GM18519 (cell line): ENCODE results near the gene METTL6.
"Not testable (repeated sequence)": the region's sequence is repeated elsewhere in the genome, so short reads cannot be mapped to it uniquely, and the experiment has no call there.

Experiments
- ATAC-seq: cut with Tn5 transposase; IDR thresholded peaks from one replicate; pipeline ENCODE4 v1.9.1; 2021; ENCODE audit warnings: mild to moderate bottlenecking, moderate library complexity; ENCODE audit not compliant: unreplicated experiment, low FRiP score

The METTL6 gene

GRCh38 chr3:15405448-15406050 lies 21.8 kb downstream of the METTL6 start:
- no peak for ATAC-seq

GRCh38 chr3:15404767-15405166 lies 22.6 kb downstream of the METTL6 start:
- no peak for ATAC-seq

- ATAC-seq, result no peak
Measured at GRCh38 chr3:15403965-15404364, 23.4 kb downstream of the METTL6 start.

- ATAC-seq, result no peak
Measured at GRCh38 chr3:15403495-15403894, 23.8 kb downstream of the METTL6 start.

- no peak for ATAC-seq
Measured at GRCh38 chr3:15401936-15402335, 25.4 kb downstream of the METTL6 start.

- no peak for ATAC-seq
Measured at GRCh38 chr3:15399970-15400369, 27.4 kb downstream of the METTL6 start.

GRCh38 chr3:15398731-15399133 lies 28.6 kb downstream of the METTL6 start:
- ATAC-seq, result not testable (repeated sequence)

GRCh38 chr3:15393252-15393651 lies 34.1 kb downstream of the METTL6 start:
- ATAC-seq, result not testable (repeated sequence)

GRCh38 chr3:15391007-15391406 lies 36.3 kb downstream of the METTL6 start:
- ATAC-seq, result no peak

- ATAC-seq, result no peak
Measured at GRCh38 chr3:15390460-15390859, 36.9 kb downstream of the METTL6 start.

- ATAC-seq, result not testable (repeated sequence)
Measured at GRCh38 chr3:15388335-15388734, 39.0 kb downstream of the METTL6 start.

- ATAC-seq, result no peak
Measured at GRCh38 chr3:15387735-15388134, 39.6 kb downstream of the METTL6 start.

GRCh38 chr3:15387171-15387581 lies 40.2 kb downstream of the METTL6 start:
- no peak for ATAC-seq

GRCh38 chr3:15386654-15386955 lies 40.7 kb downstream of the METTL6 start:
- ATAC-seq, result not testable (repeated sequence)

GRCh38 chr3:15385901-15386653 lies 41.3 kb downstream of the METTL6 start:
- ATAC-seq, result no peak

- not testable (repeated sequence) for ATAC-seq
Measured at GRCh38 chr3:15385238-15385695, 42.1 kb downstream of the METTL6 start.

- peak; percentile 77 for ATAC-seq
Measured at GRCh38 chr3:15384510-15385237, 42.7 kb downstream of the METTL6 start.

GRCh38 chr3:15382405-15382923 lies 44.9 kb downstream of the METTL6 start:
- no peak for ATAC-seq

- ATAC-seq, result no peak
Measured at GRCh38 chr3:15380980-15381890, 46.1 kb downstream of the METTL6 start.
